Measurements from ENCODE around the gene CTNNA3. TPM values are rescaled to one million over a fixed set of nuclear protein-coding genes. Genes with fewer than 3 reads are reported as not detected.

The CTNNA3 gene
- total RNA-seq, 1 experiment from 2014 or later: 0.20 TPM

DNA sequence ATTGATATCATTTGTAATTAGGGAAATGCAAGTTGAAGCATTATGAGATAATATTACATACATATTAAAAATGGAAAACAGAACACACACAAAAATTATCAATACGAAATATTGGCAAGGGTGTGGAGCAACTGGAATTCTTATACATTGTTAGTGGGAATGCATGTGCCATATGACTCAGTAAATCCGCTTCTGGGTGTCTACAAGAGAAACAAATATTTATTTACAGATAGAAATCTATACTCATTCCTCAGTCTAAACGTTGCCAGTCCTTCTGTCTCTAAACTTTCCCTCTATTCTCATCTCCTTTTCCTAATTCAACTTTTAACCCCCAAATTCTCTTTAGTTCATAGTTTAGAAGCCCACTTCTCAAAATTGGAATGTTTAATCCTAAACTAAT lies 940.5 kb downstream of the CTNNA3 start:
- Histone ChIP-seq H3K4me1 (no peaks in the 10 kb centered on the region), H3K27me3 (replicated peaks; ENCODE audit: control insufficient read depth, insufficient read depth, low read length) (no peaks in the 10 kb centered on the region), H3K9me3 (no peaks in the 10 kb centered on the region), H3K36me3 (ENCODE audit: control insufficient read depth, insufficient read depth, low read length) (no peaks in the 10 kb centered on the region), H3K4me3 (ENCODE audit: low read depth, low read length) (no peak overlapping the region)
- no peak for TF ChIP-seq CTCF (IDR thresholded peaks at IDR 0.05; ENCODE audit: insufficient read depth in 1 of 2, low read depth in 1 of 2, low read length in 1 of 2, severe bottlenecking in 1 of 2, unreplicated experiment in 1 of 2)
- Mint-ChIP-seq H3K4me3 (ENCODE audit: unreplicated experiment) (no peak overlapping the region), H3K27ac (ENCODE audit: unreplicated experiment) (no peak overlapping the region), H3K9me3 (ENCODE audit: unreplicated experiment) (no peaks in the 10 kb centered on the region), H3K27me3 (ENCODE audit: insufficient read depth, unreplicated experiment) (peaks cover 2% of the 10 kb centered on the region), H3K36me3 (ENCODE audit: insufficient read depth, unreplicated experiment) (no peaks in the 10 kb centered on the region), H3K4me1 (ENCODE audit: low read depth, unreplicated experiment) (no peaks in the 10 kb centered on the region)
- intact Hi-C loops (cut with micrococcal nuclease; ENCODE audit: unreplicated experiment): no loop called here
- ChIA-PET CTCF (no interaction called here), POLR2A (no interaction called here)
- no TSS peak for BruUV-seq (replicated peaks)
- DNase-seq: no peak

GRCh38 chr10:66752714-66753113 lies 943.3 kb downstream of the CTNNA3 start:
- H3K36me3 ChIP-seq (ENCODE audit: control insufficient read depth, insufficient read depth, low read length): no peaks in the 10 kb centered on the region
- no peak overlapping the region for H3K4me3 ChIP-seq (ENCODE audit: low read depth, low read length)
- no peak for DNase-seq
- H3K27me3 ChIP-seq (replicated peaks; ENCODE audit: control insufficient read depth, insufficient read depth, low read length): no peaks in the 10 kb centered on the region
- ChIA-PET POLR2A (no interaction called here), CTCF (no interaction called here)
- Mint-ChIP-seq H3K4me1 (ENCODE audit: low read depth, unreplicated experiment) (no peaks in the 10 kb centered on the region), H3K27me3 (ENCODE audit: insufficient read depth, unreplicated experiment) (peaks cover 2% of the 10 kb centered on the region), H3K9me3 (ENCODE audit: unreplicated experiment) (no peaks in the 10 kb centered on the region), H3K36me3 (ENCODE audit: insufficient read depth, unreplicated experiment) (no peaks in the 10 kb centered on the region), H3K27ac (ENCODE audit: unreplicated experiment) (no peak overlapping the region), H3K4me3 (ENCODE audit: unreplicated experiment) (no peak overlapping the region)
- TF ChIP-seq CTCF (IDR thresholded peaks at IDR 0.05; ENCODE audit: insufficient read depth in 1 of 2, low read depth in 1 of 2, low read length in 1 of 2, severe bottlenecking in 1 of 2, unreplicated experiment in 1 of 2): no peak
- BruUV-seq (replicated peaks): no TSS peak
- intact Hi-C loops (cut with micrococcal nuclease; ENCODE audit: unreplicated experiment): no loop called here
- H3K4me1 ChIP-seq: no peaks in the 10 kb centered on the region
- no peaks in the 10 kb centered on the region for H3K9me3 ChIP-seq

DNA sequence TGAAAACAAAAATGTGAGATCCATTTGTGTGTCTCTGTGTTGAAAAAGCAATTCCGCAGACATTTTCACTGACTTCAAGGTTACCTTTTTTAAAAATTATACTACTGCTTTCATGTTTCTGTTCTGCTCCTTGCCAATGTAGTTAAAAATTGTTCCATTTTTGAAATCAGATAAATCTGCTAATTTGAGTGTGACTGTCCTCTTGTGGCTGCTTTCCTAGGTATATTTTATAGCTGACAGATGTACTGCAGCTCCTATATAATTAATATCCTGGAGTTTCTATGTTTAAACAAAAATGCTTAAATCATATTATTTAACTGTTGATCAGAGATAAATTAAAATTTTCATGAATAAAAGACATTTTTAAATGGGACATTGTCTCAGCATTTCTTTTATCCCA lies 947.8 kb downstream of the CTNNA3 start:
- intact Hi-C loops (cut with micrococcal nuclease; ENCODE audit: unreplicated experiment): no loop called here
- H3K4me3 ChIP-seq (ENCODE audit: low read depth, low read length): no peak overlapping the region
- no peaks in the 10 kb centered on the region for H3K36me3 ChIP-seq (ENCODE audit: control insufficient read depth, insufficient read depth, low read length)
- Mint-ChIP-seq H3K4me3 (ENCODE audit: unreplicated experiment) (no peak overlapping the region), H3K27me3 (ENCODE audit: insufficient read depth, unreplicated experiment) (peaks cover 5% of the 10 kb centered on the region), H3K4me1 (ENCODE audit: low read depth, unreplicated experiment) (no peaks in the 10 kb centered on the region), H3K9me3 (ENCODE audit: unreplicated experiment) (peaks cover 3% of the 10 kb centered on the region), H3K27ac (ENCODE audit: unreplicated experiment) (no peak overlapping the region), H3K36me3 (ENCODE audit: insufficient read depth, unreplicated experiment) (no peaks in the 10 kb centered on the region)
- ChIA-PET CTCF (interaction anchor here (0.7 kb wide), 1 partner anchor 183 kb away, joined by 3 read pairs; no protein-coding TSS in a partner anchor), POLR2A (no interaction called here)
- H3K4me1 ChIP-seq: no peaks in the 10 kb centered on the region
- no peak for DNase-seq
- TF ChIP-seq CTCF (IDR thresholded peaks at IDR 0.05; ENCODE audit: insufficient read depth in 1 of 2, low read depth in 1 of 2, low read length in 1 of 2, severe bottlenecking in 1 of 2, unreplicated experiment in 1 of 2): no peak
- no peaks in the 10 kb centered on the region for H3K9me3 ChIP-seq
- BruUV-seq (replicated peaks): no TSS peak
- no peaks in the 10 kb centered on the region for H3K27me3 ChIP-seq (replicated peaks; ENCODE audit: control insufficient read depth, insufficient read depth, low read length)

All from Caco-2 (cell line).